ENCODE measurements around the gene LMBRD1. TPM values are rescaled to one million over a fixed set of nuclear protein-coding genes. Genes with fewer than 3 reads are reported as not detected.

Gene LMBRD1
- total RNA-seq, 1 donor from 2014 or later = 43.6 TPM

DNA sequence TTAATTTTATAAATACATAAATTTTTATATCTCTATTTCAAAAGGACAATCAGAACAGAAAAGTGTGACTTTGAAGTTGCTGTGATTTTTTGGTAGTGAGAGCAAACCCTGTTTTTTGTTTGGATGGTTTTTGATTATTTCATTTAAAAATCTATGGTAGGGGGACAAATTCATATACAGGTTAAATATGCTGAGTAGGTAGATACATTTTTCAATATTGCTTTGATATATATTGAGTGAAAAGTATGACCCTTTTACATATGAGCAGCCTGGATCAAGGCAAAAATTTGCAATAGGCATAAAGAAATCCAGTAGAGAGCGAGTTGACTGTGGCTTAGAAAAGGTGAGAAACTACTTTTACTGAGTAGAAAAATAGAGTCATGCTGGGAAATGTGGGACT lies 132.3 kb downstream of the LMBRD1 start:
- Histone ChIP-seq H3K27me3 (ENCODE audit: low read depth) (no peaks in the 10 kb centered on the region), H3K9me3 (replicated peaks) (peaks cover 2% of the 10 kb centered on the region), H3K4me1 (no peaks in the 10 kb centered on the region), H3K36me3 (no peaks in the 10 kb centered on the region), H3K27ac (replicated peaks) (no peak overlapping the region), H3K4me3 (no peak overlapping the region)
- intact Hi-C loops (cut with micrococcal nuclease) = no loop called here
- no peak for DNase-seq
- TF ChIP-seq CTCF (IDR thresholded peaks at IDR 0.05; ENCODE audit: borderline replicate concordance) = no peak

DNA sequence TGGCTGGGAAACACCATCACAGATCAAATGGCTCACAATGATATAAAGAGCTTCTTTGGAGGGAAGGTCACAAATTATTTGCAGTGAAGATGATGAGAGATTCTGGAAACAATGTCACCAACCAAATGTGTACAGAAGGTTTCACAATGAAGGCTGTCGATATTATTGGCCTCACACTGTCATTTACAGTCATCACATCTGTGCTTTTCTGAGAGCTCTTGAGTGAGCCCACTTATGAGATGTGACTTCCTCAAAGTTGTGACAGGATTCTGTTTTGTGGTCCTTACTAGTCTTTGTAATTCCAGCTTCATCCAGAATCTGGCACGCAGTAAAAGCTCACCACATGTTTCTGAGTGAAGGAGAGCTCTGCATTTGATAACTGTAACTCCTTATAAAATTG lies 133.6 kb downstream of the LMBRD1 start:
- no peak for TF ChIP-seq CTCF (IDR thresholded peaks at IDR 0.05; ENCODE audit: borderline replicate concordance)
- peaks cover 15% of the 10 kb centered on the region for H3K9me3 ChIP-seq (replicated peaks)
- intact Hi-C loops (cut with micrococcal nuclease) = no loop called here
- no peaks in the 10 kb centered on the region for H3K36me3 ChIP-seq
- no peak for DNase-seq
- H3K27me3 ChIP-seq (ENCODE audit: low read depth) = no peaks in the 10 kb centered on the region
- H3K4me1 ChIP-seq = no peaks in the 10 kb centered on the region
- H3K4me3 ChIP-seq = no peak overlapping the region
- no peak overlapping the region for H3K27ac ChIP-seq (replicated peaks)

- Histone ChIP-seq H3K27me3 (ENCODE audit: low read depth) (no peaks in the 10 kb centered on the region), H3K4me3 (no peak overlapping the region), H3K27ac (replicated peaks) (no peak overlapping the region), H3K9me3 (replicated peaks) (no peaks in the 10 kb centered on the region), H3K36me3 (no peaks in the 10 kb centered on the region), H3K4me1 (no peaks in the 10 kb centered on the region)
- no peak for DNase-seq
- TF ChIP-seq CTCF (IDR thresholded peaks at IDR 0.05; ENCODE audit: borderline replicate concordance) = no peak
- intact Hi-C loops (cut with micrococcal nuclease) = no loop called here
These were observed 146.1 kb downstream of the LMBRD1 start for GRCh38 chr6:69650703-69651102.

- Histone ChIP-seq H3K27me3 (ENCODE audit: low read depth) (no peaks in the 10 kb centered on the region), H3K4me3 (no peak overlapping the region), H3K36me3 (no peaks in the 10 kb centered on the region), H3K4me1 (no peaks in the 10 kb centered on the region), H3K27ac (replicated peaks) (no peak overlapping the region), H3K9me3 (replicated peaks) (peaks cover 6% of the 10 kb centered on the region)
- no peak for TF ChIP-seq CTCF (IDR thresholded peaks at IDR 0.05; ENCODE audit: borderline replicate concordance)
- no peak for DNase-seq
- intact Hi-C loops (cut with micrococcal nuclease) = no loop called here
These were observed 149.1 kb downstream of the LMBRD1 start for GRCh38 chr6:69647726-69648125.

- Histone ChIP-seq H3K36me3 (no peaks in the 10 kb centered on the region), H3K27me3 (ENCODE audit: low read depth) (no peaks in the 10 kb centered on the region), H3K4me3 (no peak overlapping the region), H3K27ac (replicated peaks) (no peak overlapping the region), H3K4me1 (no peaks in the 10 kb centered on the region), H3K9me3 (replicated peaks) (peaks cover 6% of the 10 kb centered on the region)
- no peak for TF ChIP-seq CTCF (IDR thresholded peaks at IDR 0.05; ENCODE audit: borderline replicate concordance)
- intact Hi-C loops (cut with micrococcal nuclease) = no loop called here
- no peak for DNase-seq
These were observed 153.1 kb downstream of the LMBRD1 start for GRCh38 chr6:69643688-69644087.

DNA sequence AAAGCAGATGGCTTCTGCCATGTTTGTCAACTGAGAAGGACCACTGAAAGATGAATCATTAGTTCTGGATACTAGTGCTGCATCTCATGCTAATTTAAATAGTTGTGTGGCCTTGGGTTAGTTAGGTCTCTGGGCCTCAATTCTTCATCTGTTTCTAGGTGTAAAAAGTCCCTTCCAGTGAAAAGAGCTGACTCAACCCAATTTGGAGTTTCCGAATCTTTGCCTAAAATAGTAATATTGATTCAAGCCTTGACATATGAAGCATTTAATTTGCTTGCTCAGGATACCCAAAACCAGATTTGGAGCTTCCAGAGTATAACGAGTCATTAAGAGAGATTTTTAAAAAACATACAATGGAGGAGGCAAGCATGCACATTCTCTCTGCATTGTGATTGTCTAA lies 163.9 kb downstream of the LMBRD1 start:
- no peak overlapping the region for H3K4me3 ChIP-seq
- intact Hi-C loops (cut with micrococcal nuclease) = no loop called here
- H3K4me1 ChIP-seq = no peaks in the 10 kb centered on the region
- TF ChIP-seq CTCF (IDR thresholded peaks at IDR 0.05; ENCODE audit: borderline replicate concordance) = no peak
- DNase-seq = no peak
- H3K27me3 ChIP-seq (ENCODE audit: low read depth) = peaks cover 3% of the 10 kb centered on the region
- H3K9me3 ChIP-seq (replicated peaks) = peaks cover 13% of the 10 kb centered on the region
- no peak overlapping the region for H3K27ac ChIP-seq (replicated peaks)
- H3K36me3 ChIP-seq = no peaks in the 10 kb centered on the region
